ENCODE measurements around the gene F12.
"Not testable (repeated sequence)": the region's sequence is repeated elsewhere in the genome, so short reads cannot be mapped to it uniquely, and the experiment has no call there.

- not testable (repeated sequence) for TF ChIP-seq EZH2 (IDR thresholded peaks at IDR 0.05); ZNF274 (IDR thresholded peaks at IDR 0.05; ENCODE audit: low read depth, low read length); EZH2phosphoT487 (IDR thresholded peaks at IDR 0.05; ENCODE audit: borderline replicate concordance); POLR2A (IDR thresholded peaks at IDR 0.05; ENCODE audit: borderline replicate concordance, extremely low read depth, insufficient read depth, insufficient read length); CEBPB (IDR thresholded peaks at IDR 0.05; ENCODE audit: low read depth); TCF7L2 (IDR thresholded peaks at IDR 0.05; ENCODE audit: borderline replicate concordance, extremely low read depth, insufficient read depth, insufficient read length); EGR1 (IDR thresholded peaks at IDR 0.05; ENCODE audit: low read depth)
- TF ChIP-seq, protein P1, sequence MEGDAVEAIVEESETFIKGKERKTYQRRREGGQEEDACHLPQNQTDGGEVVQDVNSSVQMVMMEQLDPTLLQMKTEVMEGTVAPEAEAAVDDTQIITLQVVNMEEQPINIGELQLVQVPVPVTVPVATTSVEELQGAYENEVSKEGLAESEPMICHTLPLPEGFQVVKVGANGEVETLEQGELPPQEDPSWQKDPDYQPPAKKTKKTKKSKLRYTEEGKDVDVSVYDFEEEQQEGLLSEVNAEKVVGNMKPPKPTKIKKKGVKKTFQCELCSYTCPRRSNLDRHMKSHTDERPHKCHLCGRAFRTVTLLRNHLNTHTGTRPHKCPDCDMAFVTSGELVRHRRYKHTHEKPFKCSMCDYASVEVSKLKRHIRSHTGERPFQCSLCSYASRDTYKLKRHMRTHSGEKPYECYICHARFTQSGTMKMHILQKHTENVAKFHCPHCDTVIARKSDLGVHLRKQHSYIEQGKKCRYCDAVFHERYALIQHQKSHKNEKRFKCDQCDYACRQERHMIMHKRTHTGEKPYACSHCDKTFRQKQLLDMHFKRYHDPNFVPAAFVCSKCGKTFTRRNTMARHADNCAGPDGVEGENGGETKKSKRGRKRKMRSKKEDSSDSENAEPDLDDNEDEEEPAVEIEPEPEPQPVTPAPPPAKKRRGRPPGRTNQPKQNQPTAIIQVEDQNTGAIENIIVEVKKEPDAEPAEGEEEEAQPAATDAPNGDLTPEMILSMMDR (IDR thresholded peaks at IDR 0.05 in 2 of 3, conservative IDR thresholded peaks at IDR 0.05 in 1 of 3; ENCODE audit: borderline replicate concordance in 1 of 3, insufficient read depth in 1 of 3, low read depth in 2 of 3, low read length in 2 of 3), result not testable (repeated sequence)
These were observed 48.6 kb downstream of the F12 start for GRCh38 chr5:177360740-177361139.
